Activated CD8-positive, alpha-beta memory T cell treated with anti-CD3 and anti-CD28 coated beads, Interleukin-2, amount 10 ng/mL, durations not matched to agents 7 days and 5 days (primary cell): ENCODE measurements around the gene MTOR. TPM values are rescaled to one million over a fixed set of nuclear protein-coding genes. Genes with fewer than 3 reads are reported as not detected.
A peak's percentile ranks its signal among the peaks of the same experiment; 100 is the strongest.
"Not testable (repeated sequence)": the region's sequence is repeated elsewhere in the genome, so short reads cannot be mapped to it uniquely, and the experiment has no call there.

Experiments used
- ATAC-seq: fragments of 150-1000 bp; cut with Tn5 transposase; one replicate; pipeline ENCODE4 v1.10.0; 2021; ENCODE audit warnings: moderate library complexity
- CTCF ChIA-PET: fragments of 350-600 bp; sonication (Branson Sonifier 250); formaldehyde crosslinking; loops from one replicate; lab custom pipeline; 2021; ENCODE audit warnings: antibody characterized with exemption; lab: Charles Lee
- DNase-seq: peaks from one replicate; pipeline ENCODE4 v3.0.0-alpha.2; 2020
- H3K27ac Mint-ChIP-seq: one replicate; pipeline ENCODE4 v1.8.0; 2021; ENCODE audit warnings: mild to moderate bottlenecking, mixed read lengths
- H3K27me3 Mint-ChIP-seq: one replicate; pipeline ENCODE4 v1.8.0; 2021; ENCODE audit warnings: mixed read lengths
- H3K36me3 Mint-ChIP-seq: one replicate; pipeline ENCODE4 v1.8.0; 2021; ENCODE audit warnings: mild to moderate bottlenecking, mixed read lengths
- H3K4me1 Mint-ChIP-seq: one replicate; pipeline ENCODE4 v1.8.0; 2021; ENCODE audit warnings: mixed read lengths
- H3K4me3 Mint-ChIP-seq: one replicate; pipeline ENCODE4 v1.8.0; 2021; ENCODE audit warnings: mild to moderate bottlenecking, moderate library complexity, mixed read lengths
- H3K9me3 Mint-ChIP-seq: one replicate; pipeline ENCODE4 v1.8.0; 2022; ENCODE audit warnings: low read depth, mixed read lengths
- total RNA-seq, 2 experiments: library from RNA; stranded (reverse); gene quantifications; one replicate each; pipeline ENCODE4 v1.2.3, GENCODE V29; 2021

MTOR gene
- total RNA-seq, 2 experiments from 2014 or later = 50.1 to 52.0 TPM

- H3K36me3 Mint-ChIP-seq = peaks cover 12% of the 10 kb centered on the region
- H3K27me3 Mint-ChIP-seq = no peaks in the 10 kb centered on the region
- DNase-seq = no peak
- no peak for ATAC-seq
- H3K4me1 Mint-ChIP-seq = no peaks in the 10 kb centered on the region
- CTCF ChIA-PET = interaction anchor here (1.3 to 1.5 kb wide), 2 partner anchors 16 to 21 kb away, joined by 4 read pairs; no protein-coding TSS in a partner anchor
- H3K27ac Mint-ChIP-seq = no peak overlapping the region
- H3K4me3 Mint-ChIP-seq = no peak overlapping the region
- no peaks in the 10 kb centered on the region for H3K9me3 Mint-ChIP-seq
Measured at GRCh38 chr1:11114966-11115365, 147.4 kb downstream of the MTOR start.

- Mint-ChIP-seq H3K9me3 (no peaks in the 10 kb centered on the region), H3K27me3 (no peaks in the 10 kb centered on the region), H3K4me1 (no peaks in the 10 kb centered on the region), H3K36me3 (peaks cover 25% of the 10 kb centered on the region), H3K27ac (no peak overlapping the region), H3K4me3 (no peak overlapping the region)
- CTCF ChIA-PET = interaction anchor here (2.0 kb wide), 1 partner anchor 72 kb away, joined by 8 read pairs; no protein-coding TSS in a partner anchor
- ATAC-seq = no peak
- no peak for DNase-seq
Measured at GRCh38 chr1:11109047-11109760, 153.1 kb downstream of the MTOR start.

GRCh38 chr1:11107599-11107998 lies 154.8 kb downstream of the MTOR start:
- Mint-ChIP-seq H3K4me1 (no peaks in the 10 kb centered on the region), H3K27ac (peak overlapping the region; percentile 26), H3K27me3 (no peaks in the 10 kb centered on the region), H3K9me3 (no peaks in the 10 kb centered on the region), H3K36me3 (peaks cover 18% of the 10 kb centered on the region), H3K4me3 (no peak overlapping the region)
- DNase-seq (no peak), ATAC-seq (no peak)
- CTCF ChIA-PET = interaction anchor here (0.6 to 1.2 kb wide), 2 partner anchors 70 to 316 kb away, joined by 3 to 5 read pairs; no protein-coding TSS in a partner anchor

- no peak overlapping the region for H3K4me3 Mint-ChIP-seq
- H3K9me3 Mint-ChIP-seq = no peaks in the 10 kb centered on the region
- no peaks in the 10 kb centered on the region for H3K27me3 Mint-ChIP-seq
- DNase-seq (no peak), ATAC-seq (no peak)
- peaks cover 4% of the 10 kb centered on the region for H3K4me1 Mint-ChIP-seq
- CTCF ChIA-PET = no interaction called here
- H3K27ac Mint-ChIP-seq = no peak overlapping the region
- peaks cover 18% of the 10 kb centered on the region for H3K36me3 Mint-ChIP-seq
Measured at GRCh38 chr1:11105586-11105985, 156.8 kb downstream of the MTOR start.

- Mint-ChIP-seq H3K9me3 (no peaks in the 10 kb centered on the region), H3K27me3 (no peaks in the 10 kb centered on the region), H3K4me1 (peaks cover 18% of the 10 kb centered on the region), H3K4me3 (no peak overlapping the region), H3K27ac (peak overlapping the region; percentile 8), H3K36me3 (peaks cover 6% of the 10 kb centered on the region)
- ATAC-seq (no peak), DNase-seq (no peak)
- CTCF ChIA-PET = interaction anchor here (1.0 to 3.7 kb wide), 3 partner anchors 14 to 64 kb away, joined by 3 to 16 read pairs (median 3); no protein-coding TSS in a partner anchor
Measured at GRCh38 chr1:11101347-11101746, 161.0 kb downstream of the MTOR start.

GRCh38 chr1:11100806-11101205 lies 161.5 kb downstream of the MTOR start:
- CTCF ChIA-PET = interaction anchor here (3.7 kb wide), 1 partner anchor 63 kb away, joined by 16 read pairs; no protein-coding TSS in a partner anchor

GRCh38 chr1:11100149-11100493 lies 162.2 kb downstream of the MTOR start:
- no peaks in the 10 kb centered on the region for H3K27me3 Mint-ChIP-seq
- peaks cover 11% of the 10 kb centered on the region for H3K36me3 Mint-ChIP-seq
- H3K27ac Mint-ChIP-seq = peak overlapping the region; percentile 91
- peaks cover 18% of the 10 kb centered on the region for H3K4me1 Mint-ChIP-seq
- H3K4me3 Mint-ChIP-seq = peak overlapping the region; percentile 95
- H3K9me3 Mint-ChIP-seq = no peaks in the 10 kb centered on the region
- ATAC-seq = no peak
- CTCF ChIA-PET = interaction anchor here (1.3 to 3.4 kb wide), 4 partner anchors 24 to 63 kb away, joined by 3 to 23 read pairs (median 5); no protein-coding TSS in a partner anchor
- no peak for DNase-seq

More at GRCh38 chr1:11100806-11101205, 161.5 kb downstream of the MTOR start:
- not testable (repeated sequence) for H3K36me3 Mint-ChIP-seq, ATAC-seq, H3K4me3 Mint-ChIP-seq, DNase-seq, H3K27me3 Mint-ChIP-seq, H3K27ac Mint-ChIP-seq, H3K9me3 Mint-ChIP-seq
- H3K4me1 Mint-ChIP-seq = peaks cover 18% of the 10 kb centered on the region

GRCh38 chr1:11099310-11100148 lies 162.8 kb downstream of the MTOR start, which contains the start of gene EXOSC10:
TSS of gene EXOSC10 (minus strand) at chr1:11099869. CDS start at chr1:11099831, 38 bp downstream.
- H3K27ac Mint-ChIP-seq = peak within 1 kb of the TSS; percentile 91
- H3K36me3 Mint-ChIP-seq = peaks cover 11% of the 10 kb centered on the region
- no peaks in the 10 kb centered on the region for H3K9me3 Mint-ChIP-seq
- peaks cover 18% of the 10 kb centered on the region for H3K4me1 Mint-ChIP-seq
- ATAC-seq = peak; percentile 98
- H3K27me3 Mint-ChIP-seq = no peaks in the 10 kb centered on the region
- peak within 1 kb of the TSS; percentile 95 for H3K4me3 Mint-ChIP-seq
- CTCF ChIA-PET = interaction anchor here (1.2 to 3.4 kb wide), 5 partner anchors 23 to 631 kb away, joined by 3 to 23 read pairs (median 3); no protein-coding TSS in a partner anchor
- peak; percentile 96 for DNase-seq

- H3K4me3 Mint-ChIP-seq = peak overlapping the region; percentile 95
- DNase-seq = no peak
- H3K4me1 Mint-ChIP-seq = peaks cover 18% of the 10 kb centered on the region
- no peaks in the 10 kb centered on the region for H3K27me3 Mint-ChIP-seq
- no peaks in the 10 kb centered on the region for H3K9me3 Mint-ChIP-seq
- H3K27ac Mint-ChIP-seq = peak overlapping the region; percentile 91
- CTCF ChIA-PET = interaction anchor here (0.7 to 3.4 kb wide), 6 partner anchors 16 to 632 kb away, joined by 3 to 23 read pairs (median 4); no protein-coding TSS in a partner anchor
- ATAC-seq = no peak
- peaks cover 11% of the 10 kb centered on the region for H3K36me3 Mint-ChIP-seq
Measured at GRCh38 chr1:11098931-11099309, 163.4 kb downstream of the MTOR start.

- H3K4me1 Mint-ChIP-seq, CTCF ChIA-PET, H3K4me3 Mint-ChIP-seq, H3K27me3 Mint-ChIP-seq, ATAC-seq, DNase-seq, H3K9me3 Mint-ChIP-seq, H3K27ac Mint-ChIP-seq: not testable (repeated sequence)
- peaks cover 62% of the 10 kb centered on the region for H3K36me3 Mint-ChIP-seq
Measured at GRCh38 chr1:11083784-11084183, 178.6 kb downstream of the MTOR start.

GRCh38 chr1:11080931-11081330 lies 181.4 kb downstream of the MTOR start:
- Mint-ChIP-seq H3K27ac (peak overlapping the region; percentile 4), H3K4me3 (no peak overlapping the region), H3K36me3 (peaks cover 59% of the 10 kb centered on the region), H3K4me1 (no peaks in the 10 kb centered on the region), H3K27me3 (no peaks in the 10 kb centered on the region), H3K9me3 (no peaks in the 10 kb centered on the region)
- DNase-seq (no peak), ATAC-seq (no peak)
- CTCF ChIA-PET = interaction anchor here (1.1 to 2.3 kb wide), 3 partner anchors 20 to 160 kb away, joined by 3 to 5 read pairs (median 4); no protein-coding TSS in a partner anchor

- H3K9me3 Mint-ChIP-seq = no peaks in the 10 kb centered on the region
Measured at GRCh38 chr1:11078631-11079030, 183.7 kb downstream of the MTOR start.

GRCh38 chr1:11073398-11073797 lies 189.0 kb downstream of the MTOR start:
- H3K4me1 Mint-ChIP-seq = peaks cover 23% of the 10 kb centered on the region
- not testable (repeated sequence) for H3K27ac Mint-ChIP-seq, ATAC-seq, DNase-seq, H3K27me3 Mint-ChIP-seq, H3K9me3 Mint-ChIP-seq, H3K4me3 Mint-ChIP-seq
- CTCF ChIA-PET = interaction anchor here (0.7 to 2.0 kb wide), 4 partner anchors 13 to 821 kb away, joined by 3 to 11 read pairs (median 4); no protein-coding TSS in a partner anchor
- H3K36me3 Mint-ChIP-seq = peaks cover 64% of the 10 kb centered on the region

More at GRCh38 chr1:11078631-11079030, 183.7 kb downstream of the MTOR start:
- no peak for ATAC-seq
- peaks cover 56% of the 10 kb centered on the region for H3K36me3 Mint-ChIP-seq
- no peak for DNase-seq
- H3K4me3 Mint-ChIP-seq = no peak overlapping the region
- CTCF ChIA-PET = interaction anchor here (0.8 to 0.9 kb wide), 2 partner anchors 9 to 41 kb away, joined by 3 to 4 read pairs; no protein-coding TSS in a partner anchor
- H3K27ac Mint-ChIP-seq = no peak overlapping the region
- H3K4me1 Mint-ChIP-seq = peaks cover 4% of the 10 kb centered on the region
- no peaks in the 10 kb centered on the region for H3K27me3 Mint-ChIP-seq
